GM12892 (cell line): ENCODE results near the gene MFSD6.
"Not testable (repeated sequence)": the region's sequence is repeated elsewhere in the genome, so short reads cannot be mapped to it uniquely, and the experiment has no call there.

Experiments
- DNase-seq: peaks from one replicate; pipeline ENCODE4 v3.0.0; 2011; ENCODE audit not compliant: insufficient read length
- FAIRE-seq: peaks from 2 replicates; lab custom pipeline; 2011; peaks lifted over from hg19 to GRCh38; lab: Jason Lieb, UNC
- POLR2A ChIP-seq: IDR thresholded peaks from 2 replicates; pipeline ENCODE4 v1.6.1; 2011; ENCODE audit warnings: low read depth, low read length, control low read depth
- POLR2AphosphoS5 ChIP-seq: IDR thresholded peaks from 2 replicates; pipeline ENCODE4 v1.6.1; 2011; ENCODE audit warnings: low read depth, low read length, control low read depth
- TAF1 ChIP-seq: IDR thresholded peaks from 2 replicates; pipeline ENCODE4 v1.6.1; 2011; ENCODE audit warnings: low read depth, mild to moderate bottlenecking, control low read depth, low read length, borderline replicate concordance

MFSD6 gene

GRCh38 chr2:190425883-190426658 is 17.9 kb downstream of the MFSD6 start:
- FAIRE-seq (peak; percentile 5), DNase-seq (no peak)
- no peak for TF ChIP-seq POLR2A
- TF ChIP-seq TAF1: no peak
- no peak for TF ChIP-seq POLR2AphosphoS5

- not testable (repeated sequence) for FAIRE-seq, DNase-seq
Measured at GRCh38 chr2:190430866-190431265, 22.7 kb downstream of the MFSD6 start.

GRCh38 chr2:190431907-190432306 is 23.8 kb downstream of the MFSD6 start:
- no peak for FAIRE-seq
- TF ChIP-seq POLR2A (no peak), POLR2AphosphoS5 (no peak), TAF1 (no peak)
- DNase-seq: no peak

GRCh38 chr2:190432567-190433231 is 24.5 kb downstream of the MFSD6 start:
- no peak for DNase-seq
- no peak for TF ChIP-seq POLR2A
- no peak for TF ChIP-seq POLR2AphosphoS5
- TF ChIP-seq TAF1: no peak
- no peak for FAIRE-seq

GRCh38 chr2:190435031-190435670 is 27.0 kb downstream of the MFSD6 start:
- TF ChIP-seq TAF1 (no peak), POLR2AphosphoS5 (no peak), POLR2A (no peak)
- FAIRE-seq: peak; percentile 67
- no peak for DNase-seq

- DNase-seq (no peak), FAIRE-seq (no peak)
- no peak for TF ChIP-seq TAF1
- TF ChIP-seq POLR2A: no peak
- TF ChIP-seq POLR2AphosphoS5: no peak
Measured at GRCh38 chr2:190436557-190436956, 28.4 kb downstream of the MFSD6 start.

GRCh38 chr2:190440113-190440512 is 32.0 kb downstream of the MFSD6 start:
- FAIRE-seq (no peak), DNase-seq (no peak)
- no peak for TF ChIP-seq TAF1
- TF ChIP-seq POLR2AphosphoS5: no peak
- TF ChIP-seq POLR2A: no peak

- no peak for TF ChIP-seq POLR2A
- no peak for TF ChIP-seq TAF1
- no peak for TF ChIP-seq POLR2AphosphoS5
- no peak for DNase-seq
- no peak for FAIRE-seq
Measured at GRCh38 chr2:190441564-190441963, 33.4 kb downstream of the MFSD6 start.

GRCh38 chr2:190443055-190443454 is 34.9 kb downstream of the MFSD6 start:
- TF ChIP-seq TAF1: no peak
- TF ChIP-seq POLR2A: no peak
- TF ChIP-seq POLR2AphosphoS5: no peak
- FAIRE-seq (no peak), DNase-seq (no peak)

- TF ChIP-seq POLR2A (no peak), TAF1 (no peak), POLR2AphosphoS5 (no peak)
- DNase-seq: no peak
- FAIRE-seq: no peak
Measured at GRCh38 chr2:190443778-190444481, 35.8 kb downstream of the MFSD6 start.

GRCh38 chr2:190444976-190445375 is 36.8 kb downstream of the MFSD6 start:
- TF ChIP-seq POLR2AphosphoS5 (no peak), POLR2A (no peak), TAF1 (no peak)
- DNase-seq: no peak
- FAIRE-seq: no peak

GRCh38 chr2:190446193-190446592 is 38.0 kb downstream of the MFSD6 start:
- DNase-seq (no peak), FAIRE-seq (no peak)
- TF ChIP-seq POLR2A (no peak), POLR2AphosphoS5 (no peak), TAF1 (no peak)
